ENCODE measurements around the gene LRRC10B. TPM values are rescaled to one million over a fixed set of nuclear protein-coding genes. Genes with fewer than 3 reads are reported as not detected.

LRRC10B gene
- total RNA-seq, 1 donor from 2014 or later = not detected

GRCh38 chr11:61486779-61487178 is 21.8 kb upstream of the LRRC10B start:
- DNase-seq (ENCODE audit: low read depth, low spot score) = no peak

DNA sequence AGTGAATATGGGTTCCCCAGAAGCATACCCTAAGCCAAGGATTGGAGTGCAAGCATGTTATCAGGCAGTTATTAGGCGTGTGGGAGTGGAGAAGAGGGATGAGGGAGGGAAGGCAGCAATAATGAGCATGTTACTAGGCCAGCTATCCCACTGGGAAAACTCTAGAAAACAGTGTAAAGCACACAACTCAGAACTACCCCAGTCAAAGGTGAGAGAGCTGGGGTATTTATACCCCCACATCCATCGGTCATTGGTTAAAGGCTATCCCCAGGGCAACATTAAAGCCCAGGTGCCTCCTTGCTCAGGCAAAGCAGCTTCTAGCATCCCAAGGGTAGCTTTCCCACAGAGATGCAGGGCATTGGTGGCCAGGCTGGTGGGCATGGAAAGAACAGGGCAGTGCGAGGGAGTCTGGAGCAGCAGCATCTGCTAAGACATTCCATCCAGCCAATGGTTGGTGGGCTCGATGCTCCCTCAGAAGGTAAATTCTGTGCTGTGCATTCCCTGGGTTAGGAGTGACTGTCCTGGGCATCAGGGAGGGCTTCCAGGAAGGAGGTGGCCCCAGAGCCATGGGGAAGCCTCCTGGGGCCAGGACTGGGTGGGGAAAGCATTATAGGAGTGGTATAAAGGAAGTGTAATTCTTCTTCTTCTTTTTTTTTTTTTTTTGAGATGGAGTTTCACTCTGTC is 21.1 kb upstream of the LRRC10B start:
- DNase-seq (ENCODE audit: low read depth, low spot score) = no peak

GRCh38 chr11:61488651-61489291 is 19.8 kb upstream of the LRRC10B start:
- no peak for DNase-seq (ENCODE audit: low read depth, low spot score)

- DNase-seq (ENCODE audit: low read depth, low spot score) = no peak
Observed at GRCh38 chr11:61489833-61490721, 18.5 kb upstream of the LRRC10B start.

GRCh38 chr11:61491736-61492395 is 16.7 kb upstream of the LRRC10B start:
- DNase-seq (ENCODE audit: low read depth, low spot score) = no peak

DNA sequence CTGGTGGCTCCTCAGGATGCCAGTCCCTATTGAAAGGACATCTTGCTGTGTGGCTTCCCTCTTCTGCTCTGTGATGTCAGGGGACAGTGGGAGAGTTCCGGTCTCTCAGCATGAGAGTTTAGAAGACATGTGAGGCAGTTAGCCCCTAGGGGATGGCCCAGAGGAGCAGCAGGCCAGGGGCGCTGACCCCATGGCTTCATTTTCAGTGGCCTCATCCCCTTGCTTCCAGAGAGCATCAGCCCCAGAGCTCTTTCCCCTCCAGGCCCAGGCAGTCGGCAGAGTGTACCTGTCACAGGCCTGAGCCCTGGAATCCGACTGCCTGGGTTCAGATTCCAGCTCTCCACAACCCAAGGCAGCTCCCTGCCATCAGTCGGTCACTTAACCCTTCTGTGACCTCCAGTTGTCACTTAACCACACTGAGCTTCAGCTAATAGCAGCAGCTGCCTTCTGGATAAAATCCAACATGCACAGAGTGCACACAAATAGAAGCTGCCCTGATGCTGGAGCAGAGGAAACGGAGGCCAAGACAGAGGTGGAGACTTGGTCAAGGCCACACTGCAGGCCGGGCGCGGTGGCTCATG is 14.1 kb upstream of the LRRC10B start:
- DNase-seq (ENCODE audit: low read depth, low spot score) = no peak

- DNase-seq (ENCODE audit: low read depth, low spot score) = no peak
Observed at GRCh38 chr11:61495801-61496601, 12.5 kb upstream of the LRRC10B start.

GRCh38 chr11:61496602-61497400 is 11.7 kb upstream of the LRRC10B start:
- no peak for DNase-seq (ENCODE audit: low read depth, low spot score)

DNA sequence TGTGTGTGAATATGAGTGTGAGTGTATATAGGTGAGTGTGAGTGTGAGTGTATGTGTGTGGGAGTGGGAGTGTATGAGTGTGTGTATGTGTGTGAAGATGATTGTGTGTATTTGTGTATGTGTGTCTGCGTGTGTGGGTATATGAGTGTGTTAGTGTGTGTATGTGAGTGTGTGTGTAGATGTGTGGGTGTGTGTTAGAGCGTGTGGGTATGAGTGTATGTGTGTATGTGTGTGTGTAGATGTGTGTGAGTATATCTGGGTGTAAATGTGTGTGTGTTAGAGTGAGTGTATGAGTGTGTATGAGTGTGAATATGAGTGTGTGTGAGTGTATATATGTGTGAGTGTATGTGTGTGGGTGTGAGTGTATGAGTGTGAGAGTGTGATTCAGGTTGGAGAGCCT is 11.1 kb upstream of the LRRC10B start:
- no peak for DNase-seq (ENCODE audit: low read depth, low spot score)

DNA sequence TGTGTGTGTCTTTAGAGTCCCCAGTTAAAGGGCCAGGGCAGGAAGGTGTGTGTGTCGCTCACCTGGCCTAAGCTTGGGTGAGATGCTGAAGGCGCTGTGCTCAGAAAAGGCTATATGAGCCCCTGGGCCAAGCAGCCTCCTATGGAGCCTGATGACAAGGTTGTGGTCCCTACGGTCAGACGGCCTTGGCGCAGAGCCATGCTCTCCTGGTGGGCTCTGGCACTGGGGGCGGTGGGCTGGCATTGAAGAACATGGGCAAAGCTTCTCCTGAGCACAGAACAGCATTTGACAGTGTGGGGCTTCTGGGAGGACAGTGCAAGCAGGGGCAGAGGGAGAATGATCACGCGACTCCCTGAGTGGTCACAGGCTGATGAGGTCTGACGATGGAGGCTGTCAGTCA is 10.7 kb upstream of the LRRC10B start:
- no peak for DNase-seq (ENCODE audit: low read depth, low spot score)

- no peak for DNase-seq (ENCODE audit: low read depth, low spot score)
Observed at GRCh38 chr11:61498767-61499341, 9.7 kb upstream of the LRRC10B start.

GRCh38 chr11:61499816-61500491 is 8.6 kb upstream of the LRRC10B start:
- no peak for DNase-seq (ENCODE audit: low read depth, low spot score)

GRCh38 chr11:61502522-61502921 is 6.0 kb upstream of the LRRC10B start:
- no peak for DNase-seq (ENCODE audit: low read depth, low spot score)

- DNase-seq (ENCODE audit: low read depth, low spot score) = no peak
Observed at GRCh38 chr11:61503135-61503770, 5.3 kb upstream of the LRRC10B start.

DNA sequence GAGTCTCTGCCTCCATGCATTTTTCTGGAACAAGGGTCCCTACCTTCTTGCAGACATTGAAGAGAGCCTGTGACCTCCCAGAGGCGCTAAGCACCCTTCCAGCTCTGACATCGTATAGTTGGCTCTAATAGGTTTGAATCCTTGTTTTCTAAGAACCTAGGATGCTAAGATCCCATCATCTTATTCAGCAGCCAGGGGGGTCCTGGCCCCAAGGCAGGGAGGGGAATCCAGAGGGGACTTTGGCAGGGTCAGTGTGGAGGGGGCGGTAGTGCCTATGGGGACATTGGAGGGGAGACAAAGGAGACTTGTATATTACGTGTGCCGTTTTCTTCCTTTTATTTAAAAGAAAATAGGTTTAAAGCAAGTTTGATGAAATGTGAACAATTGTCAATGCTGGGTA is 3.4 kb upstream of the LRRC10B start:
- DNase-seq (ENCODE audit: low read depth, low spot score) = no peak

DNA sequence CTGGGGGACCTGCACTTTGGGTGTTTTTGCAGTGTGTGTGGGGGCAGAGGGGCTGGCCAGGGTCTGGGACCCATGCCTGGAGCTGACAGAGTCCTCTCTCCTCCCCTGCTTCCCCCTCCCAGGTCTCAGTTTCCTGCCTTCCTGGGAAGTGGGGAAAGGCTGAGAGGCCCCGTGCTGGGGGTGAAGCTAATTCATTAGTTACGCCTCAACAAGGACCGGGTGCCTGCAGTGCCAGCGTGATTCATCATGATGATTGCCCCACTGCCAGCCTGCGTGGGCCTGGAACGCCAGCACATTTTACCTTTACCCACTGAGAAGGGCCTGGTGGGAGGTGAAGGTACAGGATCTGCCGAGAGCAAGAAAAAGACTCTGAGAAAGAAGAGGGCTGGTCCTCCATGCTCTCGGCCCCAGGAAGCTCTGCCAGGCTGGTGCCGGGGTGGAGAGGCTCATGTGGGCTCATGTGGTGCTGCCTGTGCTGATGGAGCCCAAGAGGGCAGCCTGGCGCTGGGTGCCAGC is 2.9 kb upstream of the LRRC10B start:
- no peak for DNase-seq (ENCODE audit: low read depth, low spot score)

DNA sequence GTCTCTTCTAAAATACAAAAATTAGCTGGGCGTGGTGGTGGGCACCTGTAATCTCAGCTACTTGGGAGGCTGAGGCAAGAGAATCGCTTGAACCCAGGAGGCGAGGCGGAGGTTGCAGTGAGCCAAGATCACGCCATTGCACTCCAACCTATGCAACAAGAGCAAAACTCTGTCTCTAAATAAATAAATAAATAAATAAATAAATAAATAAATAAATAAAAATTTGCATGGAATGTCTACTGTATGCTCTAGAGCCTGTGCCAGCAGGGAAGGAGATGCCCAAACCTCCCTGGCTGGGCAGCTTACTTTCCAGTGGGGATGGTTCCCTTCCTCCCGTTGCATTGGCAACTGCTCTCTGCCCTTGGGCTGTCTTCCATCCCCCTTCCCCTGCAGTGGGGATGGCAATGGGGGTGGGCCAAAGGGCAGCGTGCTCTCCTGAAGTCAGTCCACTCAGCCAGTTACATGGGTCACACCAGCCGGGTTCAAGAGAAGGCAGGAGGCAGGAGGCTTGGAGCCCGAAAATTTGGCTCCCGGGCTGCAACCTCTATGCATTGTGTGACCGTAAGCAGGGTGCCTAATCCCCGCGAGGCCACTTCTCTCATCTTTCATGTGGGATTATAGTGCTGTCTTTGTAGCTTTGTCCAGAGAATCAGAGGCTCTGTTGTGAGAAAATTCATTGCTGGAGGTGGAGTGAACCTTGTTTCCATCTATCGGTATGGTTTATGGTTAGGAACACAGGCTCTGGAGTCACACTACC is 1.4 kb upstream of the LRRC10B start:
- no peak for DNase-seq (ENCODE audit: low read depth, low spot score)
